Mesenchymal stem cell (in vitro differentiated cells and primary cell): ENCODE data around the gene NAMPT.

Experiments used
- DNase-seq: peaks from one replicate; pipeline ENCODE4 v3.0.0-alpha.2; 2013
- H2AFZ ChIP-seq: one replicate; pipeline ENCODE4 v1.6.1; 2013; ENCODE audit warnings: low read depth, mild to moderate bottlenecking, control low read depth, inconsistent platforms, low read length, moderate library complexity
- H2AK5ac ChIP-seq: 2 replicates; pipeline ENCODE4 v1.6.1; 2013; ENCODE audit warnings: low read length, moderate library complexity, mild to moderate bottlenecking, inconsistent platforms; ENCODE audit not compliant: severe bottlenecking
- H2BK120ac ChIP-seq: one replicate; pipeline ENCODE4 v1.6.1; 2013; ENCODE audit warnings: low read depth, mild to moderate bottlenecking, inconsistent platforms, low read length, moderate library complexity
- H2BK12ac ChIP-seq, 2 experiments: one replicate each; pipeline ENCODE4 v1.6.1; 2013; ENCODE audit warnings: inconsistent platforms in 2 of 2, low read length in 2 of 2, mild to moderate bottlenecking in 2 of 2, moderate library complexity in 2 of 2, control low read depth in 1 of 2
- H2BK15ac ChIP-seq: one replicate; pipeline ENCODE4 v1.6.1; 2013; ENCODE audit warnings: mild to moderate bottlenecking, low read depth, inconsistent platforms; ENCODE audit not compliant: poor library complexity, severe bottlenecking
- H2BK5ac ChIP-seq: 2 replicates; pipeline ENCODE4 v1.6.1; 2013; ENCODE audit warnings: low read depth, mild to moderate bottlenecking, low read length, control low read depth, inconsistent platforms; ENCODE audit not compliant: poor library complexity, severe bottlenecking
- H3K14ac ChIP-seq, 2 experiments: one replicate each; pipeline ENCODE4 v1.6.1; 2013; ENCODE audit warnings: inconsistent platforms in 2 of 2, low read length in 2 of 2, control low read depth in 1 of 2, mild to moderate bottlenecking in 1 of 2, moderate library complexity in 1 of 2
- H3K18ac ChIP-seq, 2 experiments: one replicate each; pipeline ENCODE4 v1.6.1; 2013; ENCODE audit warnings: inconsistent platforms in 2 of 2, low read length in 2 of 2, control low read depth in 1 of 2, low read depth in 1 of 2, mild to moderate bottlenecking in 1 of 2
- H3K23ac ChIP-seq, 2 experiments: one replicate each; pipeline ENCODE4 v1.6.1; 2013; ENCODE audit warnings: inconsistent platforms in 2 of 2, low read length in 2 of 2, mild to moderate bottlenecking in 2 of 2, moderate library complexity in 2 of 2, control low read depth in 1 of 2
- H3K27ac ChIP-seq: 2 replicates; pipeline ENCODE4 v1.5.1; 2013; ENCODE audit warnings: mild to moderate bottlenecking, moderate library complexity, low read length, control low read depth, inconsistent platforms; ENCODE audit not compliant: poor library complexity, severe bottlenecking
- H3K27me3 ChIP-seq, 2 experiments: 2 replicates each; pipeline versions ENCODE4 v1.6.1 to v1.7.0; 2013; ENCODE audit warnings: low read length in 2 of 2, mild to moderate bottlenecking in 2 of 2, moderate library complexity in 2 of 2, control low read depth in 1 of 2, inconsistent platforms in 1 of 2; ENCODE audit not compliant: control insufficient read depth in 1 of 2, insufficient read depth in 1 of 2
- H3K36me3 ChIP-seq, 2 experiments: 2 replicates each; pipeline versions ENCODE4 v1.6.1 to v1.7.0; 2013; ENCODE audit warnings: low read length in 2 of 2, control low read depth in 1 of 2, inconsistent platforms in 1 of 2, low read depth in 1 of 2, mild to moderate bottlenecking in 1 of 2; ENCODE audit not compliant: insufficient read depth in 2 of 2, control insufficient read depth in 1 of 2
- H3K4ac ChIP-seq, 2 experiments: one replicate each; pipeline ENCODE4 v1.6.1; 2013; ENCODE audit warnings: inconsistent platforms in 2 of 2, low read length in 2 of 2, mild to moderate bottlenecking in 2 of 2, moderate library complexity in 2 of 2, control low read depth in 1 of 2, low read depth in 1 of 2
- H3K4me1 ChIP-seq: 2 replicates; pipeline ENCODE4 v1.6.1; 2013; ENCODE audit warnings: low read depth, low read length, control low read depth; ENCODE audit not compliant: control insufficient read depth, insufficient read depth
- H3K4me2 ChIP-seq: 2 replicates; pipeline ENCODE4 v1.6.1; 2013; ENCODE audit warnings: low read length, mild to moderate bottlenecking, inconsistent platforms; ENCODE audit not compliant: poor library complexity, severe bottlenecking
- H3K4me3 ChIP-seq, 2 experiments: 2 replicates each; pipeline versions ENCODE4 v1.5.1 to v1.7.0; 2013; ENCODE audit warnings: low read length in 2 of 2, mild to moderate bottlenecking in 2 of 2, control low read depth in 1 of 2, low read depth in 1 of 2; ENCODE audit not compliant: insufficient read depth in 1 of 2
- H3K79me1 ChIP-seq: replicated peaks from 2 replicates; pipeline ENCODE4 v1.6.1; 2013; ENCODE audit warnings: mild to moderate bottlenecking, control low read depth, low read length, inconsistent platforms; ENCODE audit not compliant: poor library complexity, severe bottlenecking
- H3K9ac ChIP-seq: 2 replicates; pipeline ENCODE4 v1.7.0; 2013; ENCODE audit warnings: mild to moderate bottlenecking, low read length, moderate library complexity
- H3K9me3 ChIP-seq: 2 replicates; pipeline ENCODE4 v1.7.0; 2013; ENCODE audit warnings: mild to moderate bottlenecking, low read length; ENCODE audit not compliant: control insufficient read depth
- H4K8ac ChIP-seq: one replicate; pipeline ENCODE4 v1.6.1; 2013; ENCODE audit warnings: inconsistent platforms, mild to moderate bottlenecking, low read length, moderate library complexity
- H4K91ac ChIP-seq: one replicate; pipeline ENCODE4 v1.6.1; 2013; ENCODE audit warnings: mild to moderate bottlenecking, low read length, inconsistent platforms
- WGBS: methylation state at CpG from one replicate; pipeline ENCODE4 v1.1.7; 2013; ENCODE audit warnings: mixed read lengths; 5-methylcytosine and 5-hydroxymethylcytosine counted together

Gene NAMPT

GRCh38 chr7:106277976-106278375 lies 6.8 kb downstream of the NAMPT start:
- Histone ChIP-seq H3K9me3 (no peaks in the 10 kb centered on the region), H3K9ac (no peak overlapping the region), H2AFZ (no peak overlapping the region), H3K27ac (no peak overlapping the region), H3K18ac (no peak overlapping the region), H3K23ac (no peak overlapping the region), H2BK120ac (no peak overlapping the region), H2AK5ac (no peak overlapping the region), H2BK15ac (no peak overlapping the region), H3K4me2 (no peak overlapping the region), H3K79me1 (peaks cover 5% of the 10 kb centered on the region), H3K4ac (no peak overlapping the region), H2BK12ac (no peak overlapping the region), H3K4me3 (no peak overlapping the region), H3K14ac (no peak overlapping the region), H3K4me1 (no peaks in the 10 kb centered on the region), H4K8ac (no peak overlapping the region), H2BK5ac (no peak overlapping the region), H4K91ac (no peak overlapping the region), H3K27me3 (no peaks in the 10 kb centered on the region), H3K36me3 (peaks cover 7 to 58% of the 10 kb centered on the region in 2 experiments)
- WGBS, result 83% methylated on average over 1 of the region's 1 CpG
- peak; percentile 32 for DNase-seq

GRCh38 chr7:106276513-106276912 lies 8.3 kb downstream of the NAMPT start:
- Histone ChIP-seq H3K4me1 (no peaks in the 10 kb centered on the region), H3K9ac (no peak overlapping the region), H2BK12ac (no peak overlapping the region), H3K27ac (no peak overlapping the region), H3K9me3 (no peaks in the 10 kb centered on the region), H3K14ac (no peak overlapping the region), H4K91ac (no peak overlapping the region), H3K18ac (no peak overlapping the region), H3K4me2 (no peak overlapping the region), H2BK5ac (no peak overlapping the region), H2BK120ac (no peak overlapping the region), H4K8ac (no peak overlapping the region), H3K23ac (no peak overlapping the region), H3K36me3 (peaks cover 7 to 72% of the 10 kb centered on the region in 2 experiments), H3K4ac (no peak overlapping the region), H2AFZ (no peak overlapping the region), H3K27me3 (no peaks in the 10 kb centered on the region), H3K79me1 (peaks cover 5% of the 10 kb centered on the region), H2AK5ac (no peak overlapping the region), H2BK15ac (no peak overlapping the region), H3K4me3 (no peak overlapping the region)
- 100% methylated on average over 10 of the region's 10 CpGs for WGBS
- no peak for DNase-seq

GRCh38 chr7:106273009-106273668 lies 11.6 kb downstream of the NAMPT start:
- no peak overlapping the region for H3K14ac ChIP-seq

GRCh38 chr7:106270122-106270977 lies 14.4 kb downstream of the NAMPT start:
- H4K91ac ChIP-seq, result no peak overlapping the region
- no peak overlapping the region for H3K9ac ChIP-seq
- no peaks in the 10 kb centered on the region for H3K4me1 ChIP-seq
- no peak overlapping the region for H3K4me3 ChIP-seq
- H4K8ac ChIP-seq, result no peak overlapping the region
- no peaks in the 10 kb centered on the region for H3K9me3 ChIP-seq
- H2BK15ac ChIP-seq, result no peak overlapping the region
- no peak overlapping the region for H3K27ac ChIP-seq
- H3K23ac ChIP-seq, result no peak overlapping the region
- no peak overlapping the region for H3K14ac ChIP-seq
- no peak overlapping the region for H2BK12ac ChIP-seq
- H3K27me3 ChIP-seq, result no peaks in the 10 kb centered on the region
- no peak overlapping the region for H2AK5ac ChIP-seq
- no peak overlapping the region for H3K4ac ChIP-seq
- no peak overlapping the region for H3K18ac ChIP-seq
- H2BK5ac ChIP-seq, result no peak overlapping the region
- 100% methylated on average over 4 of the region's 5 CpGs for whole genome bisulfite sequencing
- peaks cover 2% of the 10 kb centered on the region for H3K79me1 ChIP-seq
- no peak for DNase-seq
- no peak overlapping the region for H2AFZ ChIP-seq
- peaks cover 0 to 97% of the 10 kb centered on the region in 2 experiments for H3K36me3 ChIP-seq
- H2BK120ac ChIP-seq, result no peak overlapping the region
- no peak overlapping the region for H3K4me2 ChIP-seq

More at GRCh38 chr7:106273009-106273668, 11.6 kb downstream of the NAMPT start:
- Histone ChIP-seq H4K91ac (no peak overlapping the region), H2BK120ac (no peak overlapping the region), H3K4me1 (no peaks in the 10 kb centered on the region), H3K27me3 (no peaks in the 10 kb centered on the region), H2BK5ac (no peak overlapping the region), H2AFZ (no peak overlapping the region), H3K4me3 (no peak overlapping the region), H2BK15ac (no peak overlapping the region), H2BK12ac (no peak overlapping the region), H4K8ac (no peak overlapping the region), H3K4me2 (no peak overlapping the region), H3K9me3 (no peaks in the 10 kb centered on the region), H3K27ac (no peak overlapping the region), H3K18ac (no peak overlapping the region), H3K4ac (no peak overlapping the region), H3K79me1 (peaks cover 7% of the 10 kb centered on the region), H3K9ac (no peak overlapping the region), H2AK5ac (no peak overlapping the region), H3K36me3 (peaks cover 7 to 100% of the 10 kb centered on the region in 2 experiments), H3K23ac (no peak overlapping the region)
- over 99% methylated on average over 6 of the region's 8 CpGs for WGBS
- DNase-seq, result peak; percentile 37
